B cell (primary cell): ENCODE measurements around the gene THSD4. TPM values are rescaled to one million over a fixed set of nuclear protein-coding genes. Genes with fewer than 3 reads are reported as not detected.

ENCODE experiments used
- ATAC-seq: fragments of 200-7000 bp; cut with Tn5 transposase; one replicate; pipeline ENCODE4 v1.10.0; 2021; ENCODE audit warnings: low read depth, mild to moderate bottlenecking, moderate number of reproducible peaks, moderate library complexity
- CTCF ChIA-PET: fragments of 350-600 bp; sonication (Branson Sonifier 250); formaldehyde crosslinking; loops from one replicate; lab custom pipeline; 2021; ENCODE audit warnings: antibody characterized with exemption, inconsistent platforms; lab: Charles Lee
- POLR2A ChIA-PET: fragments of 350-600 bp; sonication (Branson Sonifier 250); formaldehyde crosslinking; loops from one replicate; lab custom pipeline; 2021; ENCODE audit warnings: antibody characterized with exemption; lab: Charles Lee
- DNase-seq: peaks from one replicate; pipeline ENCODE4 v3.0.0; 2013
- H2AFZ ChIP-seq: 2 replicates; pipeline ENCODE4 v1.6.1; 2012; ENCODE audit warnings: mild to moderate bottlenecking, low read depth, low read length; ENCODE audit not compliant: insufficient read depth, poor library complexity, severe bottlenecking
- H3K27ac ChIP-seq, 2 donors: 1 replicate in 1 of 2; 2 replicates in 1 of 2; pipeline ENCODE4 v1.5.1; 2012 to 2013; ENCODE audit warnings: low read length in 2 of 2, mild to moderate bottlenecking in 2 of 2, moderate library complexity in 1 of 2
- H3K27me3 ChIP-seq, 4 experiments: fragments of 200-600 bp in 1 of 4; sonication (generic) in 1 of 4; replicated peaks in 1 of 4; 1 replicate in 2 of 4; 2 replicates in 2 of 4; pipeline versions ENCODE4 v1.6.1 to v1.7.0; 2013 to 2016; ENCODE audit warnings: low read length in 3 of 4, mild to moderate bottlenecking in 2 of 4, mixed read lengths in 1 of 4, moderate library complexity in 1 of 4; ENCODE audit not compliant: insufficient read depth in 4 of 4, control insufficient read depth in 3 of 4; ENCODE audit errors: control extremely low read depth in 1 of 4
- H3K36me3 ChIP-seq, 2 experiments: replicated peaks in 1 of 2; 1 replicate in 1 of 2; 2 replicates in 1 of 2; pipeline versions ENCODE4 v1.6.1 to v1.7.1; 2013; ENCODE audit warnings: low read length in 1 of 2; ENCODE audit not compliant: insufficient read depth in 2 of 2, control insufficient read depth in 1 of 2; ENCODE audit errors: control extremely low read depth in 1 of 2, extremely low read depth in 1 of 2
- H3K4me1 ChIP-seq, 2 donors: fragments of 200-600 bp in 1 of 2; sonication (generic) in 1 of 2; 1 replicate in 1 of 2; 2 replicates in 1 of 2; pipeline versions ENCODE4 v1.5.1 to v1.6.1; 2013 to 2017; ENCODE audit warnings: low read length in 2 of 2; ENCODE audit not compliant: control insufficient read depth in 2 of 2, insufficient read depth in 2 of 2
- H3K4me2 ChIP-seq: replicated peaks from 2 replicates; pipeline ENCODE3; 2012; ENCODE audit warnings: mild to moderate bottlenecking, low read depth, low read length; ENCODE audit not compliant: poor library complexity, severe bottlenecking
- H3K4me3 ChIP-seq, 5 experiments: fragments of 200-600 bp in 1 of 5; sonication (generic) in 1 of 5; 1 replicate in 3 of 5; 2 replicates in 2 of 5; pipeline versions ENCODE4 v1.5.1 to v1.7.0; 2011 to 2016; ENCODE audit warnings: low read length in 4 of 5, mild to moderate bottlenecking in 4 of 5, low read depth in 2 of 5, control low read depth in 1 of 5, moderate library complexity in 1 of 5; ENCODE audit not compliant: insufficient read depth in 1 of 5; ENCODE audit errors: control extremely low read depth in 1 of 5, extremely low read depth in 1 of 5
- H3K79me2 ChIP-seq: fragments of 200-600 bp; sonication (generic); one replicate; pipeline ENCODE4 v1.6.0; 2016; ENCODE audit warnings: low read length; ENCODE audit not compliant: control insufficient read depth, insufficient read depth
- H3K9ac ChIP-seq: fragments of 200-600 bp; sonication (generic); 2 replicates; pipeline ENCODE4 v1.6.1; 2017; ENCODE audit warnings: mild to moderate bottlenecking, low read length, moderate library complexity
- H3K9me3 ChIP-seq, 3 donors: one replicate each; pipeline versions ENCODE4 v1.6.1 to v1.7.1; 2013; ENCODE audit warnings: low read length in 2 of 3; ENCODE audit not compliant: control insufficient read depth in 2 of 3, insufficient read depth in 1 of 3; ENCODE audit errors: control extremely low read depth in 1 of 3
- H4K20me1 ChIP-seq: 2 replicates; pipeline ENCODE4 v1.6.0; 2012; ENCODE audit warnings: mild to moderate bottlenecking, low read length; ENCODE audit not compliant: insufficient read depth, control insufficient read depth, poor library complexity, severe bottlenecking
- H3K27ac Mint-ChIP-seq: one replicate; pipeline ENCODE4 v1.8.0; 2021; ENCODE audit warnings: mixed read lengths
- H3K27me3 Mint-ChIP-seq: one replicate; pipeline ENCODE4 v1.8.0; 2021; ENCODE audit warnings: mixed read lengths
- H3K4me1 Mint-ChIP-seq: one replicate; pipeline ENCODE4 v1.8.0; 2021; ENCODE audit warnings: mixed read lengths
- H3K4me3 Mint-ChIP-seq: one replicate; pipeline ENCODE4 v1.8.0; 2021; ENCODE audit warnings: mixed read lengths
- H3K9me3 Mint-ChIP-seq: one replicate; pipeline ENCODE4 v1.8.0; 2022; ENCODE audit warnings: mixed read lengths; ENCODE audit not compliant: insufficient read depth
- CTCF ChIP-seq: fragments of 200-600 bp; IDR thresholded peaks from one replicate; pipeline ENCODE4 v1.8.0; 2022; ENCODE audit warnings: antibody characterized with exemption, mild to moderate bottlenecking
- EZH2 ChIP-seq: IDR thresholded peaks from 2 replicates; pipeline ENCODE4 v1.6.1; 2012; ENCODE audit warnings: borderline replicate concordance, low read depth, mild to moderate bottlenecking, moderate library complexity, low read length; ENCODE audit not compliant: insufficient read depth, poor library complexity, severe bottlenecking
- WGBS: methylation state at CpG from one replicate; pipeline ENCODE4 v1.1.5; 2013; ENCODE audit warnings: missing lambda C conversion rate; ENCODE audit not compliant: insufficient coverage; 5-methylcytosine and 5-hydroxymethylcytosine counted together
- intact Hi-C: fragments of 100-400 bp; cut with micrococcal nuclease; formaldehyde crosslinking; loops from one replicate; pipeline ENCODE4 v1.10.0; 2022
- polyA plus RNA-seq: library from polyadenylated mRNA; depleted of rRNA; stranded (reverse); fragments of >200 nt; gene quantifications from 2 replicates; pipeline ENCODE4 v1.2.3, GENCODE V29; 2012
- total RNA-seq, 2 donors: library from RNA; stranded (reverse); fragments of 120-200 nt in 1 of 2; gene quantifications; 1 replicate in 1 of 2; 2 replicates in 1 of 2; pipeline versions ENCODE4 v1.2.3 to v1.2.4, GENCODE V29; 2013 to 2022

Gene THSD4
- total and polyA plus RNA-seq, 2 donors (not counting 1 experiment from before 2014, with no cell fraction given), result not detected

- H3K36me3 ChIP-seq, result no peaks in the 10 kb centered on the region
- Mint-ChIP-seq H3K27ac (no peak overlapping the region), H3K9me3 (peaks cover 5% of the 10 kb centered on the region), H3K27me3 (peaks cover 15% of the 10 kb centered on the region), H3K4me1 (no peaks in the 10 kb centered on the region), H3K4me3 (no peak overlapping the region)
- H3K9ac ChIP-seq, result no peak overlapping the region
- intact Hi-C loops, result no loop called here
- H3K27me3 ChIP-seq, result no peaks in the 10 kb centered on the region
- ChIA-PET POLR2A (no interaction called here), CTCF (no interaction called here)
- no peak overlapping the region for H3K4me2 ChIP-seq
- ATAC-seq (no peak), DNase-seq (no peak)
- H2AFZ ChIP-seq, result no peak overlapping the region
- no peaks in the 10 kb centered on the region for H4K20me1 ChIP-seq
- H3K4me1 ChIP-seq, result no peaks in the 10 kb centered on the region
- H3K27ac ChIP-seq, result no peak overlapping the region
- no peaks in the 10 kb centered on the region for H3K79me2 ChIP-seq
- H3K4me3 ChIP-seq, result no peak overlapping the region
- H3K9me3 ChIP-seq, result peaks cover 0 to 3% (median 1%) of the 10 kb centered on the region in 3 donors
- TF ChIP-seq EZH2 (no peak), CTCF (no peak)
Measured at GRCh38 chr15:71542836-71543235, 427.6 kb downstream of the THSD4 start.

DNA sequence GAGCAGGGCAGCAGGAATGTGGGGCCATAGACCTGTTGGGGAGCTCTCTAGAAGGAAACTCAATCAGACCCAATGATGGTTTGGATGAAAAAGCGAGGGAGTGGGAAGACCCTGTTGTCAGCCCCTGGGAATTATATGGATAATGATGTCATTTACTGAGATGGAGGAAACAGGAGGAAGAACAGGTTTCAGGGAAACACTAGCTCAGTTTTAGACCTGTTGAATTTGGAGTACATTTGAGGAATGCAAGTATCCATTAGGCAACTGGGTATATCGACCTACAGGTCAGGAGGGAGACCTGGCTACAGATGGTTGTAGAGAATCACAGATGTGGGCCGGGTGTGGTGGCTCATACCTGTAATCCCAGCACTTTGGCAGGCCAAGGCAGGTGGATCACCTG lies 428.1 kb downstream of the THSD4 start:
- peaks cover 0 to 3% (median 1%) of the 10 kb centered on the region in 3 donors for H3K9me3 ChIP-seq
- Mint-ChIP-seq H3K9me3 (peaks cover 5% of the 10 kb centered on the region), H3K27ac (no peak overlapping the region), H3K4me1 (no peaks in the 10 kb centered on the region), H3K4me3 (no peak overlapping the region), H3K27me3 (peaks cover 15% of the 10 kb centered on the region)
- ChIA-PET CTCF (no interaction called here), POLR2A (no interaction called here)
- TF ChIP-seq CTCF (no peak), EZH2 (no peak)
- H4K20me1 ChIP-seq, result no peaks in the 10 kb centered on the region
- H3K4me2 ChIP-seq, result no peak overlapping the region
- no peak for DNase-seq
- no peaks in the 10 kb centered on the region for H3K4me1 ChIP-seq
- H3K79me2 ChIP-seq, result no peaks in the 10 kb centered on the region
- no peak for ATAC-seq
- 88% methylated on average over 3 of the region's 3 CpGs for WGBS
- H2AFZ ChIP-seq, result no peak overlapping the region
- H3K36me3 ChIP-seq, result no peaks in the 10 kb centered on the region
- H3K9ac ChIP-seq, result no peak overlapping the region
- no peak overlapping the region for H3K27ac ChIP-seq
- intact Hi-C loops, result no loop called here
- no peak overlapping the region for H3K4me3 ChIP-seq
- no peaks in the 10 kb centered on the region for H3K27me3 ChIP-seq
